GM21576 (cell line): ENCODE results near the gene EPHA8.

Experiments
- ATAC-seq: cut with Tn5 transposase; IDR thresholded peaks from one replicate; pipeline ENCODE4 v1.9.1; 2021; ENCODE audit warnings: mild to moderate bottlenecking, moderate library complexity; ENCODE audit not compliant: unreplicated experiment

EPHA8 gene

GRCh38 chr1:22563671-22564602 is 648 bp downstream of the EPHA8 start:
- no peak for ATAC-seq

- ATAC-seq = no peak
Measured at GRCh38 chr1:22566161-22566560, 2.9 kb downstream of the EPHA8 start.

- no peak for ATAC-seq
Measured at GRCh38 chr1:22567197-22567596, 3.9 kb downstream of the EPHA8 start.

- no peak for ATAC-seq
Measured at GRCh38 chr1:22567994-22568393, 4.7 kb downstream of the EPHA8 start.

GRCh38 chr1:22569269-22569668 is 6.0 kb downstream of the EPHA8 start:
- ATAC-seq = no peak

GRCh38 chr1:22570140-22570909 is 7.0 kb downstream of the EPHA8 start:
- ATAC-seq = no peak

GRCh38 chr1:22572818-22573217 is 9.5 kb downstream of the EPHA8 start:
- no peak for ATAC-seq

- ATAC-seq = no peak
Measured at GRCh38 chr1:22573237-22573636, 9.9 kb downstream of the EPHA8 start.

GRCh38 chr1:22575532-22576149 is 12.4 kb downstream of the EPHA8 start:
- ATAC-seq = no peak

- no peak for ATAC-seq
Measured at GRCh38 chr1:22576150-22576544, 12.9 kb downstream of the EPHA8 start.

GRCh38 chr1:22576617-22577016 is 13.3 kb downstream of the EPHA8 start:
- no peak for ATAC-seq

GRCh38 chr1:22578732-22579361 is 15.6 kb downstream of the EPHA8 start:
- ATAC-seq = no peak

GRCh38 chr1:22579541-22580155 is 16.4 kb downstream of the EPHA8 start:
- no peak for ATAC-seq

- ATAC-seq = no peak
Measured at GRCh38 chr1:22582661-22583635, 19.7 kb downstream of the EPHA8 start.

GRCh38 chr1:22584001-22584562 is 20.8 kb downstream of the EPHA8 start:
- ATAC-seq = no peak

- no peak for ATAC-seq
Measured at GRCh38 chr1:22584970-22585369, 21.7 kb downstream of the EPHA8 start.

GRCh38 chr1:22585471-22585870 is 22.2 kb downstream of the EPHA8 start:
- ATAC-seq = no peak

- no peak for ATAC-seq
Measured at GRCh38 chr1:22586356-22587130, 23.3 kb downstream of the EPHA8 start.
